ENCODE measurements around the gene OCEL1. TPM values are rescaled to one million over a fixed set of nuclear protein-coding genes. Genes with fewer than 3 reads are reported as not detected.
A peak's percentile ranks its signal among the peaks of the same experiment; 100 is the strongest.

The OCEL1 gene
- total and polyA plus RNA-seq, 2 of the 13 experiments (the other 11 are each of a cell fraction or from before 2014, with no cell fraction given): 10.6 to 17.2 TPM

DNA sequence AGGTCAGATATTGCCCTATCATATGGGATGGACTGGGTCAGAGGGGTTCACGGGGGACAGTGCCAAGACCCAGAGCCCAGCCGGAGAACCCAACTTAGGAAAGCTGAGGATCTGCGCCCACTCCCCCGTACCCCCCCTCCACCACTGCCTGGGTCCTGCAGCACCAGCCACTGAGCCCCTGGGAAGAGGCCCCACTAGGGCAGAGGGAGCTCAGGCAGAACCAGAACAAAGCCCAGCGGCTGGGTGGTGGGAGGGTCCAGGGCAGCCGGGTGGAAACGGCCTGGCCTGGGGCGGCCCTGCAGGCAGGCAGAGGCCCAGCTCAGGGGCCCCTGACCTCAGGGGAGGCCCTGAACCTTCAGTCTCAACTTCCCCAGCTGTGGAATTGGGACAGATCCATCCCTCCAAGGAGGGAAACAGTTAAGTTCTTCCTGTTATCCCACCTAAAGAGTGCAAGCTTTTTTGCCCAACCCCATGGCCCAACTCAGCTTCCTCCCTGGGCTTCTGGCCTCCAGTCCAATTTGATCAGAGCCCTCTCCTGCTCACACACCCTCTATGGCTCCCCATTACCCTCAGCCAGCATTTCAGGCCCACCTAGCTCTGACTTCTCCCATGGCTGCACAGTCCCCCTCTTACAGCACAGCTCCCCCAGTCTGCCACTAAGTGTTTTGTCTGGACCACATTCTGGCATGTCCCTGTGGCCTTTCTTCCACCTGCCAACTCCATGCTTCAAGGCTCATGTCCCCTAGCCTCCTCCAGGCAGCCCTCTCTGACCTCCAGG, 16.6 kb downstream of the OCEL1 start (continued):
- TF ChIP-seq, protein P1, sequence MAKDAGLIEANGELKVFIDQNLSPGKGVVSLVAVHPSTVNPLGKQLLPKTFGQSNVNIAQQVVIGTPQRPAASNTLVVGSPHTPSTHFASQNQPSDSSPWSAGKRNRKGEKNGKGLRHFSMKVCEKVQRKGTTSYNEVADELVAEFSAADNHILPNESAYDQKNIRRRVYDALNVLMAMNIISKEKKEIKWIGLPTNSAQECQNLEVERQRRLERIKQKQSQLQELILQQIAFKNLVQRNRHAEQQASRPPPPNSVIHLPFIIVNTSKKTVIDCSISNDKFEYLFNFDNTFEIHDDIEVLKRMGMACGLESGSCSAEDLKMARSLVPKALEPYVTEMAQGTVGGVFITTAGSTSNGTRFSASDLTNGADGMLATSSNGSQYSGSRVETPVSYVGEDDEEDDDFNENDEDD (CRISPR knock-in tag; IDR thresholded peaks at IDR 0.05; ENCODE audit: borderline replicate concordance): no peak
- TF ChIP-seq ZNF354B (CRISPR knock-in tag; IDR thresholded peaks at IDR 0.05): no peak
- TF ChIP-seq BHLHE40 (IDR thresholded peaks at IDR 0.05; ENCODE audit: low read length): no peak
- 0 out of 2 replicates have a peak, but pooled peaks have one; percentile 34 for TF ChIP-seq HNRNPL (IDR thresholded peaks at IDR 0.05; ENCODE audit: low read depth, low read length)
- no peak for TF ChIP-seq ZNF260 (CRISPR knock-in tag; IDR thresholded peaks at IDR 0.05; ENCODE audit: borderline replicate concordance, low read depth)
- TF ChIP-seq PHF21A (CRISPR knock-in tag; IDR thresholded peaks at IDR 0.05): peak; percentile 11; the same call in 1 of the 2 replicates
- peak; percentile 51; the same call in 1 of the 2 replicates for TF ChIP-seq SPEN (CRISPR knock-in tag; IDR thresholded peaks at IDR 0.05; ENCODE audit: low read depth)
- TF ChIP-seq, protein P2, sequence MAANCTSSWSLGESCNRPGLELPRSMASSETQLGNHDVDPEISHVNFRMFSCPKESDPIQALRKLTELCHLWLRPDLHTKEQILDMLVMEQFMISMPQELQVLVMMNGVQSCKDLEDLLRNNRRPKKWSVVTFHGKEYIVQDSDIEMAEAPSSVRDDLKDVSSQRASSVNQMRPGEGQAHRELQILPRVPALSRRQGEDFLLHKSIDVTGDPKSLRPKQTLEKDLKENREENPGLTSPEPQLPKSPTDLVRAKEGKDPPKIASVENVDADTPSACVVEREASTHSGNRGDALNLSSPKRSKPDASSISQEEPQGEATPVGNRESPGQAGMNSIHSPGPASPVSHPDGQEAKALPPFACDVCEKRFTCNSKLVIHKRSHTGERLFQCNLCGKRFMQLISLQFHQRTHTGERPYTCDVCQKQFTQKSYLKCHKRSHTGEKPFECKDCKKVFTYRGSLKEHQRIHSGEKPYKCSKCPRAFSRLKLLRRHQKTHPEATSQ (CRISPR knock-in tag; IDR thresholded peaks at IDR 0.05; ENCODE audit: borderline replicate concordance): no peak
- TF ChIP-seq ZNF350 (CRISPR knock-in tag; IDR thresholded peaks at IDR 0.05; ENCODE audit: borderline replicate concordance, low read depth): no peak
- TF ChIP-seq ZC3H13 (CRISPR knock-in tag; IDR thresholded peaks at IDR 0.05): 0 out of 2 replicates have a peak, but pooled peaks have one; percentile 12
- peak; percentile 66 for TF ChIP-seq ZFX (CRISPR knock-in tag; IDR thresholded peaks at IDR 0.05; ENCODE audit: low read depth)
- 0 out of 2 replicates have a peak, but pooled peaks have one; percentile 27 for TF ChIP-seq HDAC1 (CRISPR knock-in tag; IDR thresholded peaks at IDR 0.05)
- TF ChIP-seq ZMYM3 (CRISPR knock-in tag; IDR thresholded peaks at IDR 0.05): peak; percentile 87
- peak; percentile 72 for TF ChIP-seq RBFOX2 (IDR thresholded peaks at IDR 0.05; ENCODE audit: low read depth, low read length)
- no peak for TF ChIP-seq BORCS8-MEF2B (CRISPR knock-in tag; IDR thresholded peaks at IDR 0.05)
- TF ChIP-seq ZNF292 (CRISPR knock-in tag; IDR thresholded peaks at IDR 0.05; ENCODE audit: borderline replicate concordance, low read depth): no peak
- TF ChIP-seq ZSCAN12 (CRISPR knock-in tag; IDR thresholded peaks at IDR 0.05): no peak
- no peak for TF ChIP-seq CEBPG (CRISPR knock-in tag; IDR thresholded peaks at IDR 0.05)
- TF ChIP-seq, protein P3, sequence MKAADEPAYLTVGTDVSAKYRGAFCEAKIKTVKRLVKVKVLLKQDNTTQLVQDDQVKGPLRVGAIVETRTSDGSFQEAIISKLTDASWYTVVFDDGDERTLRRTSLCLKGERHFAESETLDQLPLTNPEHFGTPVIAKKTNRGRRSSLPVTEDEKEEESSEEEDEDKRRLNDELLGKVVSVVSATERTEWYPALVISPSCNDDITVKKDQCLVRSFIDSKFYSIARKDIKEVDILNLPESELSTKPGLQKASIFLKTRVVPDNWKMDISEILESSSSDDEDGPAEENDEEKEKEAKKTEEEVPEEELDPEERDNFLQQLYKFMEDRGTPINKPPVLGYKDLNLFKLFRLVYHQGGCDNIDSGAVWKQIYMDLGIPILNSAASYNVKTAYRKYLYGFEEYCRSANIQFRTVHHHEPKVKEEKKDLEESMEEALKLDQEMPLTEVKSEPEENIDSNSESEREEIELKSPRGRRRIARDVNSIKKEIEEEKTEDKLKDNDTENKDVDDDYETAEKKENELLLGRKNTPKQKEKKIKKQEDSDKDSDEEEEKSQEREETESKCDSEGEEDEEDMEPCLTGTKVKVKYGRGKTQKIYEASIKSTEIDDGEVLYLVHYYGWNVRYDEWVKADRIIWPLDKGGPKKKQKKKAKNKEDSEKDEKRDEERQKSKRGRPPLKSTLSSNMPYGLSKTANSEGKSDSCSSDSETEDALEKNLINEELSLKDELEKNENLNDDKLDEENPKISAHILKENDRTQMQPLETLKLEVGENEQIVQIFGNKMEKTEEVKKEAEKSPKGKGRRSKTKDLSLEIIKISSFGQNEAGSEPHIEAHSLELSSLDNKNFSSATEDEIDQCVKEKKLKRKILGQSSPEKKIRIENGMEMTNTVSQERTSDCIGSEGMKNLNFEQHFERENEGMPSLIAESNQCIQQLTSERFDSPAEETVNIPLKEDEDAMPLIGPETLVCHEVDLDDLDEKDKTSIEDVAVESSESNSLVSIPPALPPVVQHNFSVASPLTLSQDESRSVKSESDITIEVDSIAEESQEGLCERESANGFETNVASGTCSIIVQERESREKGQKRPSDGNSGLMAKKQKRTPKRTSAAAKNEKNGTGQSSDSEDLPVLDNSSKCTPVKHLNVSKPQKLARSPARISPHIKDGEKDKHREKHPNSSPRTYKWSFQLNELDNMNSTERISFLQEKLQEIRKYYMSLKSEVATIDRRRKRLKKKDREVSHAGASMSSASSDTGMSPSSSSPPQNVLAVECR (CRISPR knock-in tag; IDR thresholded peaks at IDR 0.05; ENCODE audit: borderline replicate concordance): 0 out of 2 replicates have a peak, but pooled peaks have one; percentile 10
- TF ChIP-seq ZNF652 (CRISPR knock-in tag; IDR thresholded peaks at IDR 0.05; ENCODE audit: borderline replicate concordance, low read depth): no peak
- no peak for TF ChIP-seq ZNF430 (CRISPR knock-in tag; IDR thresholded peaks at IDR 0.05)
- no peak for TF ChIP-seq ETV6 (CRISPR knock-in tag; conservative IDR thresholded peaks at IDR 0.05)
- no peak for TF ChIP-seq ZNF121 (CRISPR knock-in tag; IDR thresholded peaks at IDR 0.05)

Data from HepG2 (cell line).